ENCODE measurements around the gene SPTSSA.
"Not testable (repeated sequence)": the region's sequence is repeated elsewhere in the genome, so short reads cannot be mapped to it uniquely, and the experiment has no call there.

The SPTSSA gene

DNA sequence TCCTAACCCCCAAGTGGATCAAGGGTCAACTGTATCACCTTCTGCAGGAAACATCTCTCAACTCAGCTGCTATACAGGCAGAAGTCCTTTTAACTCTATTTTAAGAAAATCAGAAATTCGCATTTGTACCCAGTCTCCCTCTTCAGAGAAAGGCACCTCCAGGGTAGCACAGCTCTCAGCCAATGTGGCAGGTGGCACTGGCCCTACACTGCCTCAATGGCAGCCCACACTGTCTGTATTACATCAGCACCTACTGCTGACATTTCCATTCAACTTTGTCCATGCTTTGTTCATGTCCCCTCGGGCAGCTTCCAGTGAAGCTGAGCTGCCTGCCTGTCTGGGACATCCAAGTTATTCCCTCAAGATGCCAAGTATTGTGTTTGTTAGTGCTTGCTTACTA is 8.8 kb downstream of the SPTSSA start:
- peaks cover 6% of the 10 kb centered on the region for H3K36me3 Mint-ChIP-seq

GRCh38 chr14:34452258-34452822 is 9.7 kb downstream of the SPTSSA start:
- Mint-ChIP-seq H3K27me3 (no peaks in the 10 kb centered on the region), H3K4me1 (no peaks in the 10 kb centered on the region), H3K27ac (no peak overlapping the region)

More for the DNA sequence above, 8.8 kb downstream of the SPTSSA start:
- H3K4me3 Mint-ChIP-seq, result no peak overlapping the region
- no peaks in the 10 kb centered on the region for H3K4me1 Mint-ChIP-seq
- H3K27me3 Mint-ChIP-seq, result no peaks in the 10 kb centered on the region
- ATAC-seq, result no peak
- H3K9me3 Mint-ChIP-seq, result no peaks in the 10 kb centered on the region
- no peak overlapping the region for H3K27ac Mint-ChIP-seq

DNA sequence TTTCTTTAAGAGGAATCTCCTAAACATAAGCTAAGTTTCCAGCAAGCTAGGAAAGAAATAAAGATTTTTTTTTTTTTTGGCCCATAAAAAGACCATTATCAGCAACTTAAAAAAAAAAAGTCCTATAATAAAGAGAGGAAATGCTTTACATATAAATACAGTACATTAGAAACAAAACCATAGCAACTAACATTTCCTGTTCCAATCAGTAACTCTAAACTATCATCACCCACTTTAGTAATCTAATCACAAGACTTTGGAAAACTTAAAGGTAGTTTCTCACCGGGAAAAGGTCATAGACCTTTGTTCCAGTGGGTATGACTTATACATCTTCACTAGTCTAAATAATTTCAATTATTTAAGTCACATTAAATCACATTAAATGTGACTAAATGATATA is 11.1 kb downstream of the SPTSSA start:
- H3K27me3 Mint-ChIP-seq, result no peaks in the 10 kb centered on the region
- H3K4me1 Mint-ChIP-seq, result no peaks in the 10 kb centered on the region
- no peak overlapping the region for H3K4me3 Mint-ChIP-seq
- H3K9me3 Mint-ChIP-seq, result no peaks in the 10 kb centered on the region
- ATAC-seq, result no peak
- H3K36me3 Mint-ChIP-seq, result peaks cover 16% of the 10 kb centered on the region
- H3K27ac Mint-ChIP-seq, result no peak overlapping the region

More at GRCh38 chr14:34452258-34452822, 9.7 kb downstream of the SPTSSA start:
- Mint-ChIP-seq H3K36me3 (peaks cover 13% of the 10 kb centered on the region), H3K9me3 (no peaks in the 10 kb centered on the region), H3K4me3 (no peak overlapping the region)
- ATAC-seq, result no peak

DNA sequence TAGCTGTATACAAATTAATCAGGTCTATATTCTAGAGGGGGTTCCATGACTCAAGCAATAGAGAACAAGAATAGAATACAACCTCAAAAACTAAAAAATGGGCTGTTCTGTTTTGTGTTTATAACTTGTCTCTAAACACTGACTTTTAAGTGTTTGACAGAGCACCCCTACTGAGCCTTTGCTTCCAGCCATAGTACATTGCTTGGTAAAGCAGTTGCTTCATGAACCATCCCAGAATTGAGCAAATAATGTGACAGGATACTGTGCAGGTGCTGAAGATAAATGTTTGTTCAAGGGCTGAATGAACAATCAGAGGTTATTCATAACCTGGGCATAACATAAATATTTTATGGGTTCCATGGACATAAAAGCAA is 11.5 kb downstream of the SPTSSA start:
- Mint-ChIP-seq H3K36me3 (peaks cover 16% of the 10 kb centered on the region), H3K4me3 (no peak overlapping the region), H3K4me1 (no peaks in the 10 kb centered on the region), H3K27ac (no peak overlapping the region), H3K9me3 (no peaks in the 10 kb centered on the region), H3K27me3 (no peaks in the 10 kb centered on the region)
- ATAC-seq, result no peak

DNA sequence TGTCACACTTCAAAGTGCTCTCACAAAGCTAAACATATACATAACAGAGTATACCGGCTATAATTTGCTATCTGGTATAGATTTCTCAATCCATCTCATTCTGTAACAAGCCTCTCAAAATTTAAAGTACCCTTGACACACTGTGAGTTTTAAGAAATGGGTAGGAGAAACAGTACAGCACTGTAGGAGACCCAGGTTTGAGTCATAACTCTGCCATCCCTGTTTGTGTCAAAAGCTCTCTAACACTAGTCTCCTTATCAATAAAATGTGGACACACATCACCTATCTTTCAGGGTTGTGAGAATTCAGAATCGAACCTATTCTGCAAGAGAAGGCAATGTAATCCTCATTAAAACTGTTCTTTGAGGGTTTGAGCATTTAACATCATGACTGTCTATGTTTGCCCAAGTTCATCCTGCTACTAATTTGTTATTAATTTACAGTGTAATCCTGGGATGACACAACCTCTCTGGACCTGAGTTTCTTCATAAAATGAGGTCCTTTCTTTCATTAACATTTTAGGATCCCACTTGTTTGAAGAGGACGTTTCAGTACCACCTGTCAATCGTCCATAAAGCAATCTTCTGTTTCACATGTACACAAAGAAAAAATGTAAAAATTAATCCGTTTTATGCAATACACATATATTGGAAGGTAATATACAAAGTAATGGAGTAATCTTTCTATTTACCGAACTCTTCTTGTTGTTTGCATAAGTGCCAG is 12.1 kb downstream of the SPTSSA start:
- no peak for ATAC-seq
- H3K9me3 Mint-ChIP-seq, result no peaks in the 10 kb centered on the region

DNA sequence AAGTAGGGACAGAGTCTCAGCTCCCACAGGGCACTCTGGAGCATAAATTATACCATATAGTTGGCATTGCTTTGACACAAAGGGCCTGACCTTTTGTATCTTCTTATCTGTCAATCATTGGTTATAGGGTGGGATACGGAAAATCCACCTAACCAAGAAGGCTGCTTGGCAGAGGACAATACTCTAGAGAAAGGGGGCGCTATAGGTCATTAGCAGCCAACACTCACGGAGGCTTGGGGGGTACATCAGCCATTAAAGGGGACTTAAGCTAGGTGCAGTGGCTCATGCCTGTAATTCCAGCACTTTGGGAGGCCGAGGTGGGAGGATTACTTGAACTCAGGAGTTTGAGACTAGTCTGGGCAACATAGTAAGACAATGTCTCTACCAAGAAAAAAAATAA is 22.9 kb downstream of the SPTSSA start:
- H3K27ac Mint-ChIP-seq, result no peak overlapping the region
- H3K36me3 Mint-ChIP-seq, result peaks cover 22% of the 10 kb centered on the region
- H3K4me3 Mint-ChIP-seq, result no peak overlapping the region
- H3K4me1 Mint-ChIP-seq, result peaks cover 36% of the 10 kb centered on the region
- no peak for ATAC-seq
- no peaks in the 10 kb centered on the region for H3K9me3 Mint-ChIP-seq
- no peaks in the 10 kb centered on the region for H3K27me3 Mint-ChIP-seq

More for the DNA sequence above, 12.1 kb downstream of the SPTSSA start:
- Mint-ChIP-seq H3K27ac (no peak overlapping the region), H3K4me1 (no peaks in the 10 kb centered on the region), H3K27me3 (no peaks in the 10 kb centered on the region), H3K36me3 (peaks cover 16% of the 10 kb centered on the region), H3K4me3 (no peak overlapping the region)

DNA sequence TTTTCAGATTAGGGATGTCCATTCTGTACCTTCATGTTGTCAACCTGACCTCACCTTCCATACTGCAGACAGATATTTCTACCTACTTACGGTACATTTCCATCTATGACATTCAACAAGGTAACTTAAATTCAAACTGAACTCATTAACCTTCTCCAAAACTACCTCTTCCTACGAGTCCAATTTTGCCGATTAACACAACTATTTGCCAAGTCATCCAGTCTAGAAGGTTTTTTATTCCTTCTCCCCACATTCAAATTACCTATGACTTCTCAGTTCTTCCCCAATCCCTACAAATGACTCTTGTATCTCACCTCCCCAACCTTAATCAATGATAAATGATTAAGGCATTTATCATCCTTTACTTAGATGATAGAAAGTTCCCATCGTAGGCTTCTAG is 23.6 kb downstream of the SPTSSA start:
- H3K9me3 Mint-ChIP-seq, result no peaks in the 10 kb centered on the region
- no peak for ATAC-seq
- H3K4me1 Mint-ChIP-seq, result peaks cover 36% of the 10 kb centered on the region
- peaks cover 22% of the 10 kb centered on the region for H3K36me3 Mint-ChIP-seq
- H3K27ac Mint-ChIP-seq, result no peak overlapping the region
- H3K4me3 Mint-ChIP-seq, result no peak overlapping the region
- no peaks in the 10 kb centered on the region for H3K27me3 Mint-ChIP-seq

- H3K4me1 Mint-ChIP-seq, result peaks cover 36% of the 10 kb centered on the region
- no peak overlapping the region for H3K4me3 Mint-ChIP-seq
- no peaks in the 10 kb centered on the region for H3K9me3 Mint-ChIP-seq
- no peak for ATAC-seq
- H3K27ac Mint-ChIP-seq, result peak overlapping the region; percentile 38
- no peaks in the 10 kb centered on the region for H3K27me3 Mint-ChIP-seq
- peaks cover 19% of the 10 kb centered on the region for H3K36me3 Mint-ChIP-seq
Observed at GRCh38 chr14:34437729-34438080, 24.3 kb downstream of the SPTSSA start.

GRCh38 chr14:34436960-34437728 is 24.9 kb downstream of the SPTSSA start:
- Mint-ChIP-seq H3K27me3 (no peaks in the 10 kb centered on the region), H3K36me3 (peaks cover 15% of the 10 kb centered on the region), H3K4me1 (peaks cover 36% of the 10 kb centered on the region), H3K4me3 (no peak overlapping the region), H3K27ac (peak overlapping the region; percentile 38), H3K9me3 (no peaks in the 10 kb centered on the region)
- ATAC-seq, result no peak

GRCh38 chr14:34436118-34436905 is 25.7 kb downstream of the SPTSSA start:
- H3K27me3 Mint-ChIP-seq, result no peaks in the 10 kb centered on the region
- H3K9me3 Mint-ChIP-seq, result no peaks in the 10 kb centered on the region
- no peak for ATAC-seq
- H3K4me3 Mint-ChIP-seq, result no peak overlapping the region
- H3K36me3 Mint-ChIP-seq, result peaks cover 14% of the 10 kb centered on the region
- H3K27ac Mint-ChIP-seq, result peak overlapping the region; percentile 38
- peaks cover 29% of the 10 kb centered on the region for H3K4me1 Mint-ChIP-seq

GRCh38 chr14:34433957-34434356 is 28.1 kb downstream of the SPTSSA start:
- no peaks in the 10 kb centered on the region for H3K27me3 Mint-ChIP-seq
- no peak overlapping the region for H3K27ac Mint-ChIP-seq
- H3K4me3 Mint-ChIP-seq, result no peak overlapping the region
- peaks cover 27% of the 10 kb centered on the region for H3K4me1 Mint-ChIP-seq
- peaks cover 9% of the 10 kb centered on the region for H3K9me3 Mint-ChIP-seq
- ATAC-seq, result no peak
- peaks cover 13% of the 10 kb centered on the region for H3K36me3 Mint-ChIP-seq

DNA sequence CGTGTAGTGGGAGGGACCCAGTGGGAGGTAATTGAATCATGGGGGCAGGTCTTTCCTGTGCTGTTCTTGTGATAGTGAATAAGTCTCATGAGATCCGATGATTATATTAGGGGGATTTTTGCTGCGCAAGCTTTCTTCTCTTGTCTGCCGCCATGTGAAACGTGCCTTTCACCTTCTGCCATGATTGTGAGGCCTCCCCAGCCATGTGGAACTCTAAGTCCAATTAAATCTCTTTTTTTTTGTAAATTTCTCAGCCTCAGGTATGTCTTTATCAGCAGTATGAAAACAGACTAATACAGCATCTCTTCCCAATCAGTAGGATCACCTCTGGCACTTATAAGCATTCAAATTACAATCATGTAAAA is 34.0 kb downstream of the SPTSSA start:
- H3K27ac Mint-ChIP-seq, ATAC-seq, H3K9me3 Mint-ChIP-seq, H3K36me3 Mint-ChIP-seq, H3K27me3 Mint-ChIP-seq, H3K4me1 Mint-ChIP-seq, H3K4me3 Mint-ChIP-seq: not testable (repeated sequence)

- Mint-ChIP-seq H3K27ac (no peak overlapping the region), H3K27me3 (peaks cover 8% of the 10 kb centered on the region), H3K4me3 (no peak overlapping the region), H3K4me1 (no peaks in the 10 kb centered on the region), H3K9me3 (peaks cover 9% of the 10 kb centered on the region), H3K36me3 (no peaks in the 10 kb centered on the region)
- no peak for ATAC-seq
Observed at GRCh38 chr14:34426313-34427295, 35.4 kb downstream of the SPTSSA start.

- no peak overlapping the region for H3K4me3 Mint-ChIP-seq
Observed at GRCh38 chr14:34425095-34425851, 36.8 kb downstream of the SPTSSA start.

More at GRCh38 chr14:34425095-34425851, 36.8 kb downstream of the SPTSSA start:
- H3K36me3 Mint-ChIP-seq, result no peaks in the 10 kb centered on the region
- no peaks in the 10 kb centered on the region for H3K4me1 Mint-ChIP-seq
- peaks cover 15% of the 10 kb centered on the region for H3K9me3 Mint-ChIP-seq
- no peak overlapping the region for H3K27ac Mint-ChIP-seq
- no peak for ATAC-seq
- H3K27me3 Mint-ChIP-seq, result peaks cover 8% of the 10 kb centered on the region

Data from stimulated activated memory B cell treated with anti-CD40 and anti-IgM and Interleukin-4, amounts not matched to agents 10 μg/mL and 1 μg/mL and 100 μg/mL, for 72 hours (primary cell).